Colonic mucosa (tissue), 4 donors: ENCODE data around the gene EIF2D. TPM values are rescaled to one million over a fixed set of nuclear protein-coding genes. Genes with fewer than 3 reads are reported as not detected.

ENCODE experiments used
- DNase-seq: peaks from one replicate; pipeline ENCODE4 v3.0.0-alpha.2; 2020
- H3K27ac ChIP-seq: fragments of 200-600 bp; one replicate; pipeline ENCODE4 v1.8.0; 2021
- H3K27me3 ChIP-seq: fragments of 200-600 bp; one replicate; pipeline ENCODE4 v1.8.0; 2021
- H3K36me3 ChIP-seq: fragments of 200-600 bp; one replicate; pipeline ENCODE4 v1.8.0; 2021
- H3K4me1 ChIP-seq: fragments of 200-600 bp; one replicate; pipeline ENCODE4 v1.8.0; 2021; ENCODE audit warnings: mild to moderate bottlenecking
- H3K4me3 ChIP-seq: fragments of 200-600 bp; one replicate; pipeline ENCODE4 v1.8.0; 2021
- H3K9ac ChIP-seq, 2 donors: one replicate each; pipeline ENCODE4 v1.7.0; 2013; ENCODE audit warnings: control low read depth in 2 of 2, low read depth in 2 of 2, low read length in 2 of 2
- H3K9me3 ChIP-seq: fragments of 200-600 bp; one replicate; pipeline ENCODE4 v1.8.0; 2021
- CTCF ChIP-seq: fragments of 200-600 bp; IDR thresholded peaks from one replicate; pipeline ENCODE4 v1.8.0; 2022; ENCODE audit warnings: antibody characterized with exemption, mild to moderate bottlenecking
- intact Hi-C: fragments of 100-400 bp; cut with DNase I; formaldehyde crosslinking; loops from one replicate; pipeline ENCODE4 v1.14.1; 2022
- total RNA-seq, 2 donors: library from RNA; stranded (reverse); fragmentation: NEBNext Ultra II Directional in 1 of 2; extraction: Animal tissue kit (Norgen Biotek cat#: 25700) in 1 of 2; gene quantifications; one replicate each; pipeline ENCODE4 v1.2.1, GENCODE V29; 2021
- donor health status: healthy.
- donor health status: DM: no; HTN: no; CAD: no.
- donor health status: DM: no; HTN: no; CAD: no.

EIF2D gene
- total RNA-seq, 2 donors from 2014 or later = 39.2 to 45.0 TPM

- DNase-seq = no peak
- H3K9me3 ChIP-seq = no peaks in the 10 kb centered on the region
- no peaks in the 10 kb centered on the region for H3K36me3 ChIP-seq
- no peak for TF ChIP-seq CTCF
- H3K4me1 ChIP-seq = no peaks in the 10 kb centered on the region
- H3K27ac ChIP-seq = no peak overlapping the region
- intact Hi-C loops = no loop called here
- no peak overlapping the region for H3K4me3 ChIP-seq
- H3K9ac ChIP-seq = no peak overlapping the region
- no peaks in the 10 kb centered on the region for H3K27me3 ChIP-seq
Measured at GRCh38 chr1:206591226-206591625, 21.0 kb downstream of the EIF2D start.

- H3K27ac ChIP-seq = peak overlapping the region; percentile 32
Measured at GRCh38 chr1:206590025-206590758, 22.1 kb downstream of the EIF2D start.

GRCh38 chr1:206589206-206589605 is 23.1 kb downstream of the EIF2D start:
- TF ChIP-seq CTCF = no peak
- Histone ChIP-seq H3K9me3 (no peaks in the 10 kb centered on the region), H3K36me3 (no peaks in the 10 kb centered on the region), H3K4me1 (no peaks in the 10 kb centered on the region), H3K27ac (peak overlapping the region; percentile 32), H3K27me3 (no peaks in the 10 kb centered on the region), H3K9ac (no peak overlapping the region), H3K4me3 (no peak overlapping the region)
- no peak for DNase-seq
- intact Hi-C loops = no loop called here

More at GRCh38 chr1:206590025-206590758, 22.1 kb downstream of the EIF2D start:
- H3K27me3 ChIP-seq = no peaks in the 10 kb centered on the region
- H3K4me1 ChIP-seq = no peaks in the 10 kb centered on the region
- no peak for DNase-seq
- no peak for TF ChIP-seq CTCF
- H3K36me3 ChIP-seq = no peaks in the 10 kb centered on the region
- H3K9ac ChIP-seq = no peak overlapping the region
- H3K9me3 ChIP-seq = no peaks in the 10 kb centered on the region
- H3K4me3 ChIP-seq = no peak overlapping the region
- intact Hi-C loops = no loop called here

GRCh38 chr1:206588492-206588891 is 23.8 kb downstream of the EIF2D start:
- no peaks in the 10 kb centered on the region for H3K9me3 ChIP-seq
- no peak overlapping the region for H3K27ac ChIP-seq
- no peak overlapping the region for H3K9ac ChIP-seq
- no peak for DNase-seq
- H3K27me3 ChIP-seq = no peaks in the 10 kb centered on the region
- intact Hi-C loops = no loop called here
- no peaks in the 10 kb centered on the region for H3K4me1 ChIP-seq
- TF ChIP-seq CTCF = no peak
- H3K36me3 ChIP-seq = no peaks in the 10 kb centered on the region
- H3K4me3 ChIP-seq = no peak overlapping the region

- Histone ChIP-seq H3K4me1 (no peaks in the 10 kb centered on the region), H3K36me3 (no peaks in the 10 kb centered on the region), H3K9me3 (no peaks in the 10 kb centered on the region), H3K27ac (no peak overlapping the region), H3K27me3 (no peaks in the 10 kb centered on the region), H3K4me3 (no peak overlapping the region), H3K9ac (no peak overlapping the region)
- no peak for TF ChIP-seq CTCF
- intact Hi-C loops = no loop called here
- no peak for DNase-seq
Measured at GRCh38 chr1:206587904-206588303, 24.4 kb downstream of the EIF2D start.
